ENCODE results near the gene TTI1. TPM values are rescaled to one million over a fixed set of nuclear protein-coding genes. Genes with fewer than 3 reads are reported as not detected.
A peak's percentile ranks its signal among the peaks of the same experiment; 100 is the strongest.

The TTI1 gene
- total RNA-seq (2013) = 12.2 TPM
- polyA plus RNA-seq (1 to 10 TPM; 6.4 to 9.1 (median 8.8) TPM), polyA minus RNA-seq (8.9 and 11.1 TPM in 2 replicates), total RNA-seq (9.3 to 20.7 (median 13.2) reads per million in 11 experiments)

DNA sequence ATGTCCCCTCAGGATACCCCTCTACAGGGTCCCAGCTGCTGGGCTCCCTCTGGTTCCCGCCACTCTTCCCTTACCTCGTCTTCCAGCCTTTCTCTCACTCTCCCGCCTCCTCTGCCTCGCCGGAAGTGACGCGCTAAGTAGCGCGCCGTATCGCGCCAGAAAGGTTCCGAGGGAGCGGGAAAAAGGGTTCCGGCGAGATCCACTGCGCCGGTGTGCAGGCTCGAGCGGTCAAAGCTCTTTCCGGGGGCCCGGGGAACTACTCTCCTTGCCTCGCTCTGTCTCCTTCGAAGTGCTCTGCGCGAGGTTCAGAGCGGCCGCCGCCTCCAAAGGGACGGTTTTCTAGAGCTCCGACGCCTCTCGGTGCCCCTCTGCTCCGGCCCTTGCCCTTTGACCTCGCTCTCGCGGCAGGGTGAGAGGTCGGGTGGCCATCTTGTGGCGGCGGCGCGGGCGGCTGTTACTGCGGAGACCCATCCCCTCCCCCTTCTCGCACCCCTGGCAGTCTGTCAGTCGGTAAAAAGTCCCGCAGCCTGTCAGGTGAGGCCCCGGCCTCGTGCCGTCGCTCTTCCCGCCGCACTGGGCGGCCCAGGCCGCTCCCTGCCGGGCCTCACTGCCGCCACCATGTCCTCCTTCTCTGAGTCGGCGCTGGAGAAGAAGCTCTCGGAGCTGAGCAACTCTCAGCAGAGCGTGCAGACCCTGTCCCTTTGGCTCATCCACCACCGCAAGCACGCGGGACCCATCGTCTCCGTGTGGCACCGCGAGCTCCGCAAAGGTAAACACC lies at the start of gene TTI1, which contains the start of gene RPRD1B:
TTI1 (minus strand) TSS at position 127 of the 778 bp plus-strand sequence. CDS start 19,640 bp downstream, outside the sequence.
RPRD1B (plus strand) TSS at position 417 of the 778 bp plus-strand sequence; CDS start at position 619, 202 bp downstream.
- Histone ChIP-seq H3K4me3 (replicated peaks in 1 of 3; ENCODE audit: low read depth in 2 of 3, low read length in 3 of 3) (peak within 1 kb of the TSS; percentile 64 to 93 (median 85)), H3K9me3 (replicated peaks in 1 of 2; ENCODE audit: control insufficient read depth in 1 of 2, insufficient read depth in 1 of 2, low read length in 2 of 2) (no peaks in the 10 kb centered on the region), H3K4me2 (replicated peaks; ENCODE audit: extremely low read depth, low read length, poor library complexity, severe bottlenecking) (peak within 1 kb of the TSS; percentile 86), H3K27ac (ENCODE audit: low read depth in 1 of 2, low read length in 2 of 2) (peak within 1 kb of the TSS; percentile 79 to 99), H2AFZ (ENCODE audit: insufficient read depth, low read depth, low read length, poor library complexity, severe bottlenecking) (peak within 1 kb of the TSS; percentile 90), H3K9ac (ENCODE audit: insufficient read depth, low read length, poor library complexity, severe bottlenecking) (peak within 1 kb of the TSS; percentile 98), H3K36me3 (replicated peaks in 1 of 2; ENCODE audit: control insufficient read depth in 1 of 2, insufficient read depth in 2 of 2, low read length in 2 of 2) (peaks cover 2 to 26% of the 10 kb centered on the region in 2 donors), H3K79me2 (ENCODE audit: insufficient read depth, low read length) (peaks cover 98% of the 10 kb centered on the region), H4K20me1 (ENCODE audit: insufficient read depth, low read length) (peaks cover under 1% of the 10 kb centered on the region), H3K4me1 (ENCODE audit: control insufficient read depth in 1 of 2, insufficient read depth in 2 of 2, low read length in 2 of 2) (peaks cover 30 to 41% of the 10 kb centered on the region in 2 donors), H3K27me3 (ENCODE audit: control insufficient read depth in 2 of 2, insufficient read depth in 2 of 2, low read length in 2 of 2) (no peaks in the 10 kb centered on the region)
- TF ChIP-seq, protein P1, sequence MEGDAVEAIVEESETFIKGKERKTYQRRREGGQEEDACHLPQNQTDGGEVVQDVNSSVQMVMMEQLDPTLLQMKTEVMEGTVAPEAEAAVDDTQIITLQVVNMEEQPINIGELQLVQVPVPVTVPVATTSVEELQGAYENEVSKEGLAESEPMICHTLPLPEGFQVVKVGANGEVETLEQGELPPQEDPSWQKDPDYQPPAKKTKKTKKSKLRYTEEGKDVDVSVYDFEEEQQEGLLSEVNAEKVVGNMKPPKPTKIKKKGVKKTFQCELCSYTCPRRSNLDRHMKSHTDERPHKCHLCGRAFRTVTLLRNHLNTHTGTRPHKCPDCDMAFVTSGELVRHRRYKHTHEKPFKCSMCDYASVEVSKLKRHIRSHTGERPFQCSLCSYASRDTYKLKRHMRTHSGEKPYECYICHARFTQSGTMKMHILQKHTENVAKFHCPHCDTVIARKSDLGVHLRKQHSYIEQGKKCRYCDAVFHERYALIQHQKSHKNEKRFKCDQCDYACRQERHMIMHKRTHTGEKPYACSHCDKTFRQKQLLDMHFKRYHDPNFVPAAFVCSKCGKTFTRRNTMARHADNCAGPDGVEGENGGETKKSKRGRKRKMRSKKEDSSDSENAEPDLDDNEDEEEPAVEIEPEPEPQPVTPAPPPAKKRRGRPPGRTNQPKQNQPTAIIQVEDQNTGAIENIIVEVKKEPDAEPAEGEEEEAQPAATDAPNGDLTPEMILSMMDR (IDR thresholded peaks at IDR 0.05) = no peak
- H3K27me3 Mint-ChIP-seq (ENCODE audit: low read depth in 3 of 3) = peaks cover 0 to 1% (median 0%) of the 10 kb centered on the region in 3 donors
- no peaks in the 10 kb centered on the region for H3K9me3 Mint-ChIP-seq
- DNase-seq = peak; percentile 82 to 90 (median 86)
- H3K4me1 Mint-ChIP-seq = peaks cover 55% of the 10 kb centered on the region
- WGBS (ENCODE audit: insufficient coverage) = under 1% methylated on average over 64 of the region's 69 CpGs
- peak within 1 kb of the TSS; percentile 94 to 95 for H3K4me3 Mint-ChIP-seq
- intact Hi-C loops (cut with micrococcal nuclease) = loop anchor here (5.0 to 10.0 kb wide), 2 partner anchors 401 to 414 kb away; partner anchors contain the start of gene SNHG17 (in 1 of the 2)
- H3K27ac Mint-ChIP-seq = peak within 1 kb of the TSS; percentile 95 to 100 (median 100)
- peaks cover 11 to 18% of the 10 kb centered on the region in 2 donors for H3K36me3 Mint-ChIP-seq

DNA sequence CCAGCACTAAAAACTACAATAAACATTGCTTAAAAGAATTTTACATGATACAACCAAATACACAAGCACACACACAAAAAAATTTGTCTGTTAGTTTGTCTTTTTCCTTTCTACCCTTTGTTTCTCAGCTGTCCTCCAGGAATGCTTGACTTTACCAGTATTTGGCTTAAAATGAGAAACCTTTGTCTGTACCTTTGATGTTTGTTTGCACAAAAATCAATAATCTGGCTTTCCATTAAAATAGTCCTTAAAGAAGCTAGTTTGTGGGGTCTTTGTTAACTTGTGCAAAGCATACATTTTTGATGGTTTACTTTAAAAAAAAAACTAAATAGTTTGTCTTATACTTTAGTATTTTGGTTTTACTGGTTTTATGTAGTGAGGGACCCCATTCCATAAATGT lies 49.6 kb upstream of the TTI1 start:
- Histone ChIP-seq H3K9me3 (replicated peaks in 1 of 2; ENCODE audit: control insufficient read depth in 1 of 2, insufficient read depth in 1 of 2, low read length in 2 of 2) (no peaks in the 10 kb centered on the region), H3K79me2 (ENCODE audit: insufficient read depth, low read length) (peaks cover 40% of the 10 kb centered on the region), H3K36me3 (replicated peaks in 1 of 2; ENCODE audit: control insufficient read depth in 1 of 2, insufficient read depth in 2 of 2, low read length in 2 of 2) (peaks cover 59 to 99% of the 10 kb centered on the region in 2 donors), H3K9ac (ENCODE audit: insufficient read depth, low read length, poor library complexity, severe bottlenecking) (no peak overlapping the region), H3K4me3 (replicated peaks in 1 of 3; ENCODE audit: low read depth in 2 of 3, low read length in 3 of 3) (no peak overlapping the region), H3K27me3 (ENCODE audit: control insufficient read depth in 2 of 2, insufficient read depth in 2 of 2, low read length in 2 of 2) (no peaks in the 10 kb centered on the region), H2AFZ (ENCODE audit: insufficient read depth, low read depth, low read length, poor library complexity, severe bottlenecking) (no peak overlapping the region), H3K4me2 (replicated peaks; ENCODE audit: extremely low read depth, low read length, poor library complexity, severe bottlenecking) (no peak overlapping the region), H3K27ac (ENCODE audit: low read depth in 1 of 2, low read length in 2 of 2) (no peak overlapping the region), H3K4me1 (ENCODE audit: control insufficient read depth in 1 of 2, insufficient read depth in 2 of 2, low read length in 2 of 2) (no peaks in the 10 kb centered on the region), H4K20me1 (ENCODE audit: insufficient read depth, low read length) (peaks cover 9% of the 10 kb centered on the region)
- H3K9me3 Mint-ChIP-seq = peaks cover 0 to 5% (median 2%) of the 10 kb centered on the region in 7 donors
- H3K4me3 Mint-ChIP-seq = no peak overlapping the region
- no peak for DNase-seq
- TF ChIP-seq, protein P1 (IDR thresholded peaks at IDR 0.05) = no peak
- peaks cover 91 to 92% of the 10 kb centered on the region in 2 donors for H3K36me3 Mint-ChIP-seq
- H3K27ac Mint-ChIP-seq = no peak overlapping the region
- H3K27me3 Mint-ChIP-seq (ENCODE audit: low read depth in 3 of 3) = no peaks in the 10 kb centered on the region
- no peaks in the 10 kb centered on the region for H3K4me1 Mint-ChIP-seq
- intact Hi-C loops (cut with micrococcal nuclease) = no loop called here
